HS-27A (cell line): ENCODE results near the gene GCSH.
A peak's percentile ranks its signal among the peaks of the same experiment; 100 is the strongest.

ENCODE experiments used
- DNase-seq: peaks from one replicate; pipeline ENCODE4 v3.0.0-alpha.2; 2012; ENCODE audit warnings: low read depth, missing footprints

GCSH gene

DNA sequence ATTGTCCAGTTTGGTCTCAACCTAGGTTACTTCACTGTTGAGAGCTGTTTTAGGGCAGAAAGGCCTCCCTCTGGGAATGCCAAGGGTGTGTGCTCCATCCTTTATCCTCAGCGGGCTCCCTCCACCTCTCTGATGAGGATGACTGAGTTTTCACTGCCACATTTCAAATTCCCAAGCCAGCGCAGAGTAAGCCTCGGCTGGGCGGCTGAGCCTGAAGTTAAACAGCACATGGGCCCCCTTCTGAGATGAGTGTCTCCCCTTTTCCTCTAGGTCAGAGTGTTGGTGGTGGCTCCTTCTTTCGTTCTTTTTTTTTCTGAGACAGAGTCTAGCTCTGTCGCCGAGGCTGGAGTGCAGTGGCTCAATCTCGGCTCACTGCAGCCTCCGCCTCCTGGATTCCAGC is 5.5 kb upstream of the GCSH start:
- no peak for DNase-seq

DNA sequence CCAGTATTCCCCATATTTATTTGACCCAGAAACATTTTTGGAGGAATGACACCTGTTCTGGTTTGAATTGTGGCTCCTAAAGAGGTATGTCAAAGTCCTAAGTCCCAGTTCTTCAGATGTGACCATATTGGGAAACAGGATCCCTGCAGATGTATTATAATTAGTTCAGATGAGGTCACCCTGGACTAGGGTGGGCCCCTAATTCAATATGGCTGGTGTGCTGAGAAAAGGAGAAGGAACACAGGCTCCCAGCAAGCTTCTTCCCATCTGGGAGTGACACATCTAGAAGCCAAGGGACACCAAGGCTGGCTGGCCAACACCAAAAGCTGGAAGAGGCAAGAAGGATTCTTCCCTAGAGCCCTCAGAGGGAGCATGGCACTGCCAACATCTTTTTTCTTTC is 3.8 kb upstream of the GCSH start:
- no peak for DNase-seq

DNA sequence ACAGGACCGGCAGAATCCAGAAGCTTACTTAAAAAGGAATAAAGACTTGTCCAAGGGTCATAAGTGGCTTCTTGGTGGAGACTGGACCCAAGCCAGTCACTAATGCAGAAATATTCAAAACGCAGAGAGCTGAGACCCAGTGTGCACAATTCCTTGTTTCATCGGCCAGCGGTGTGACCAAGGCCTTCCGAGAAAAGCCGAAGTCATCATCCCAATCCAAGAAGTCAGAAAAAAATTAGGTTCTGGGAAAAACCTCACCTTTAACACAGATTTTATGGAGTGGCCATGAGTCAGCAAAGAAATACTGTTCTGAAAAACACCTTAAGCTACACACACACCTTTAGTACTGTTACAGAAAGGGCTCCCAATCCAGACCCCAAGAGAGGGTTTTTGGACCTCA is 1.0 kb upstream of the GCSH start:
- no peak for DNase-seq

DNA sequence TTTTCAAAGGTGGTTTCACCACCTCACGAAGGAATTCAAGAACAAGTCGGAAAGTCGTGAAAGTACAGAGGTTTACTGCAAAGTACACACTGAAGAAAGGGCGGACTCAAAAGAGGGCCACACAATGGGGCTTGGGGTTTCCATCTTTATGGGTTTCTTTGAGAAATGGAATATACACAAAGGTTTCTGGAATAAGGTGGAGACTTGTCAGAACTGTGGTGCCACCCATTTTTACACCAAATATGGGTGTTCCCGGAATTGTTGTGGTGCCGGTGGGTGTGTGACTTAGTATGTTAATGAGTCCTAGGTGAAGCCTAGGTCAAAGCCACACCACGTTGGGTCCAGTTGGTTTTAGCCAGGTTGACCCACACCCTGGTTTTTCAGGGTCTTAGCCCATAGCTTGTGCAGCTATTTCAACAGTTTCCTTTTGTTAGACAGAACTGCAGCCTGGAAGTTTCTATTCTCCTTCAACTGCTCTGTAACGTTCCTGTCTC is 567 bp upstream of the GCSH start:
- no peak for DNase-seq

DNA sequence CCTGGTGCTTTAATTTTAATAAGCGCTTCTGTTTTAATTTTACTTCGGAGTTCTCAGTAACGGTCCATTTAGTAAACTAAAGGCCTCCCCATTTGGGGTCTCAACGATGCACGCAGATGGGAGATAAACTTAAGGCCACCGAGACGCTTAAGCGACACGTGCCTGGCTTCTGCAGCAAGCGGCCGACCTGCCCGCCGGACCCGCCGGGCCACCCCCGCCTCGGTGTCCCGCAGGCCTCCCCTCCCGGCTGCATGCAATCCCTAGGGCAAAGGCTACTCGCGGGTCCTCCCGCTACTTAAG is 592 bp downstream of the GCSH start:
- no peak for DNase-seq

DNA sequence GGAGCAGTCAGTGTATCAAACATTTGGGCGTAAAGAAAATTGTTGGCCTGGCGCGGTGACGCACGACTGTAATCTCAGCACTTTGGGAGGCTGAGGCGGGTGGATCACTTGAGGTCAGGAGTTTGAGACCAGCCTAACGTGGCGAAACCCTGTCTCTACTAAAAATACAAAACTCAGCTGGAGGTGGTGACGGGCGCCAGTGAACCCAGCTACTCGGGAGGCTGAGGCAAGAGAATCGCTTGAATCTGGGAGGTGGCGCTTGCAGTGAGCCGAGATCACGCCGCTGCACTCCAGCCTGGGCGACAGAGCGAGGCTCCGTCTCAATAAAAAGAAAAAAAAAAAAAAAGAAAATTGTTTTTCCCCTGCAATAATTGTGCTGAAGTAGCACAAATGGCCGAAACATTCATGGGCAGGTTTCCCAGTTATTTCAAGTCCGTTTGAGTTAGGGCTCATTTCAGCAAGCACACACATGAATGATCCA is 1.4 kb downstream of the GCSH start:
- no peak for DNase-seq

DNA sequence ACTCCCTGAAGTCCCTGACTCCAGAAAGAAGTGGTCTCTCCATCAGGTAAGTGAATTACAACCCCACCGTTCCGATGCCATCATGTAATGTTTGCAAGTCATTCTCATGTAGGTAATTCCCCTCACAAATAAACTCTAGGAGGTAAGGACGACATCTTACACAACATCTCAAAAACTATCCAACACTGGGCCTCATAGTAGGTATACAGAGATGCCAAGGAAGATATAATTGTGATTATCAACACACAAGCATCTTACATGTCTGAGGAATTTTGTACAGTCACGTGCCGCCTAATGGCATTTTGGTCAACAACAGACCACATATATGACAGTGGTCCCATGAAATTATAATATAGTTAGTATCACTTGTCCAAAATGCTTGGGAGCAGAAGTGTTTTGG is 7.4 kb downstream of the GCSH start:
- DNase-seq, result no peak

DNA sequence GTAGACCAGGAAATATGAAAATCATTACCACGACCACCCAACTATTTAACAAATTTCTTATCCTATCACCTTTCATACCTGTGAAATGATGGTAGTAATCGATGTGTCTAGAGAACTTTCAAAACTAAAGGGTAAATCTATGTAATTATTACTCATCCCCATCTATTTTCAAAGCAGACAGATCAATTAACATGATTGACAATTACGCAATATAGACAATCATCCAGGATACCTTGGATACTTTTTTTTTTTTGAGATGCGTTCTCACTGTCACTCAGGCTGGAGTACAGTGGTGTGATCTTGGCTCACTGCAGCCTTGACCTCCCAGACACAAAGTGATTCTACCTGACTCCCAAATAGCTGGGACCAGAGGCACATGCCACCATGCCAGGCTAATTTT is 15.2 kb downstream of the GCSH start:
- DNase-seq, result no peak

DNA sequence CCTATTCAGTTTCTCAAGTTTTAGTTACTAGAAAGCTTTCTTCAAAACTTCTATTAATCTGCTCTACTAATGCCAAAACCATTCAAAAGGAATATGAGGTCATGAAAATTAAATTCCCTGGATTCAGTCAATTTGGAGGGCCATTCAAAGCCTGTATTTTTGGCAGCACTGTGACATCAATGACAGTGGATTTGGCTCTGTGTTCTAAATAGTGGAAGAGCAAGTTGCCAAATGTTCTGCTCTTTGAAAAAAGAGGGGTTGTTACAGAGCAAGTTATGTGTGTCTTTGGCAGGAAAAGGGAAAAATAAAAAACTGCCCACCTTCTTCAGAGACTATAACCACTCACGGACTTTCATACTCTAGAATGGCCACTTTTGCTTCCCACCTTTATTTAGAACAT is 16.0 kb downstream of the GCSH start:
- DNase-seq, result no peak

DNA sequence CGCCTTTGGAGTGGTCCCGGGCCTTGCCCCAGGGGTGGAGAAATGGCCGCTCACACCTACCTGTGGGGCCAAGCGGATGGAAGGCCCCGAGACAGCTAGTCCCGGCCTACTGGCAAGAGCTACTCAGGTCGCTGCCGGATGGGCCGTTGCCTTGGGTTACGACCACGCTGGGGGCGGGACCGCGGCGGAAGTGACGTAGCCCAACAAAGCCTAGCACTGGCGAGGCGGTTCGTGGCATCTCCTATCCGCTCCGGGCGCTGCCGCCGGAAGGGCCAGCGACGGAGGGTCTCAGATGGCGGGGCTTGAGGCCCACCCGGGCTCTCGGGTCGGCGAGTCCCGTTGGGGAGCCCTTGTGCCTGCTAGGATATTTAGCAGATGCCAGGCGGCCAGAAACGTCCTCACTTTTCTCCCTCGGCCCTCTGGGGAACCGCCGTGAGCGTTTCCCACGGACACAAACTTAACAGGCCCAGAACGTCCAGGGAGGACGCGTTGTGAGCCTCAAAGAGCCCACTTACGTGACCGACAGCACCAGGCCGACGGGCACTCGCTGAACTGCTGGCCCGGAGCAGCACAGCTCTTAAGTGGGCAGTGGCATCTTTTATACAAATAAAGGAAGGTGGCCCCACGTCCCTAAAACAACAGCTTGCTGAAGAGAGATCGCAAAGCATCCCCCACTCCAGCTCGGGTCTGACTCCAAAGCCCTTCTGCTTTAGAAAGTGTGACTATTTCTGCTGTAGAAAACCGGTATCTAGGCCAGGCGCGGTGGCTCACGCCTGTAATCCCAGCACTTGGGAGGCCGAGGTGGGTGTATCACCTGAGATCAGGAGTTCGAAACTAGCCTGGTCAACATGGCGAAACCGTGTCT is 18.9 kb downstream of the GCSH start, which contains the start of gene C16orf46:
TSS of gene C16orf46 (minus strand) at position 163 of the 865 bp plus-strand sequence. CDS start 13,283 bp downstream, outside the sequence.
- peak; percentile 91 for DNase-seq

DNA sequence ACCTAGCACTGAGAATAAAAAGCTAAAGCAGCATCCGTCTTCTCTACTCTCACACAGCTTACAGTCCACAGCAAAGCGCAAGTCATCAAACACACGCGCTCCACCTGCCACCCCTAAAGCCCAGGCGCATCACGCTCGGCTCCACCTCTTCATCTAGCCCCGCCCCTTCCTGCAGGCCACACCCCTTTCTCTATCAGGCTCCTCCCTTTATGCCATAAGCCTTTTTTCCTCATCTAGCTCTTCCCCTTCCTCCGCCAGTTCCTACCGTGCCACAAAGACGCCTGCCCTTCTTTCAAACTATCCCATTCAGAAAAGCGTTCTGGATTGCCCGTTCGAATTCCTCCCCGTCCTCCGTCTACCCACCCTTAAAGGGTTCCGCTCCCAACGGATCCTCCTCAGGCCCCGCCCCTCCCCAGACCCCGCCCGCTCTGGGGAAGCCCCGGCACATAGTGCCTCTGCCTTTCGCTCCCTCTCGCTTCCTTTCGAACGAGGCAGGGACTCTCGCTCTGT is 19.6 kb downstream of the GCSH start:
- peak; percentile 86 for DNase-seq

DNA sequence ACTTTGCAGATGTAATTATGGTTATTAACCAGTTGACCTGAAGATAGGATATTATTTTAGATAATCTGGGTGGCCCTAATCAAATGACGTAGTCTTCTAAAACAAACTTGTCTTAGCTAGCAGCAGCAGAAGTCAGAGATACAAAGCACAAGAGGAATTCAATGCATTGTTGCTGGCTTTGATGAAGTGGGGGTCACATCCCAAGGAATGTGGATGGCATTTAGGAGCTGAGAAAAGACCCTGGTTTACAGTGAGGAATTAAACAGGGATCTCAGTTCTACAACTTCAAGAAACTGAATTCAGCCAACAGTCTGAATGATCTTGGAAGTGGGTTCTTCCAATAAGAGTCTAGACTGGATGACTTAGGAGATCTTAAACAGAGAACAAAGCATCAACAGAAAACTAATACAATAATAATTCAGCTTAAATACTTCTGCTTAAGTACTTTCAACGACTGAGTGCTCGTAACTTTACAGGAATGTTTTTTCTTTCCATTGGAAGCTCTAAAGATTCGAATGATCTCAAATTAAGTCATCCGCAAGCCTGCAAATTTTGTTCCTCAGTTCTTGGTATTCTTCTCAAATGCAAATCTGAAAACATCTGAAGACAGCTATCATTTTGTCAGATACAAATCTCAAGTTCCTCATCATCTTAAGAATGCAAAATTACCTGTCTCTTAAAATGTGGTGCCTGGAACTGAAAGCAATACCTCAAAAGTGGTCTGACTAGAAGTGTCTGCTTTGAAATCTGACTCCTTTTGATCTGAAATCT is 22.4 kb downstream of the GCSH start:
- no peak for DNase-seq

DNA sequence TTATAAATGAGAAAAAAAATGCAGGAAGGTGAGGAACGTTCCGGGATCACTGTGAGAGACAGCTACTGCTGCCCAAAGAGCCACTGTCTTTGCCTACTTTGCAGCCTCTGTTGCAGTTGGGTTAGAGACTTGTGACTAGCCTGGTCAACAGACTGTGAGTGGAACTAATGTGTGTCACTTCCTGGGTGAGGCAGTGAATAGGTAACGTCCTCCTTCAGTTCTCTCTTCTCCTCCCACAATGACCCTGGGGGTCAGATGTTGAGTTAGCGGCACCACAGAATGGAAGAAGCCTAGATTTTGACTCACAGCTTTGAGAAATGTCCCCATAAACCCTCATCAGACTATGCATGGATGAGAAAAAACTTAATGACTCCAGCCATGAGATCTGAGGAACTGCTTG is 24.4 kb downstream of the GCSH start:
- DNase-seq, result no peak

DNA sequence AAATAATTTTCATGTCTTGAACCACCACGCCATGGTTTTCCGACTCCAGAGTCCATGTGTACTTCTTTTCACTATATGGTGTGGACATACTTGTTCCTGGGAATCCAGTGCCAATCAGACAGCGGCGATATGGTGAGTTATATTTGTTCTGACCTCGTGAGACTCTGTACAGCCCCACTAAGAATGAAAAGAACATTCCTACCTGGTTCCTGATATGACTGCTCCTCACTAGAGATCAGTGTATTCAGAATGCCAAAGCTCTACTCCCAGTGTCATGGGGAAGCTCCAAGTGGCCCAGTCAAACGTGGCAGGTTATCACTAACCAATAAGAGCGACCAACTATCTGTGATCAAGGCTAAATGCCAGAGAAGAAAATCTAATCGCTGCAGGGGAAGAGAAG is 25.2 kb downstream of the GCSH start:
- DNase-seq, result no peak

DNA sequence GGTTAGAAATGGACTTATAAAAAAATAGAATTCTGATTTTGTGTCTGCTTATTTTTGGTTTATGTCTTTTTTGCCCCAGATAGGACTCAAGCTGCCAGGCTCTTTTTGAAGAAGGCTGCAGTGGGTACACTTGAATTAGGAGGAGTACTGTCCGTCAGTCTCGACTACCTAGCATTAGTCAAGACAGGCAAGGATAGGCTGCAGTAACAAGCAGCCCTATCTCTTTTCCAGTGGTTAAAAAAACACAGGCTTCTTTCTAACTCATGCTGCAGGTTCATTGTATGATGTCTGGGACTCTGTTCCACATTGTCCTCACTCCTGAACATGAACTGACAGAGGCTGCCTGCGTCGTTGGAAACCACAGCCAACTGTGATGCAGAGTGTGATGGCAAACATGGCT is 27.1 kb downstream of the GCSH start:
- DNase-seq, result no peak

DNA sequence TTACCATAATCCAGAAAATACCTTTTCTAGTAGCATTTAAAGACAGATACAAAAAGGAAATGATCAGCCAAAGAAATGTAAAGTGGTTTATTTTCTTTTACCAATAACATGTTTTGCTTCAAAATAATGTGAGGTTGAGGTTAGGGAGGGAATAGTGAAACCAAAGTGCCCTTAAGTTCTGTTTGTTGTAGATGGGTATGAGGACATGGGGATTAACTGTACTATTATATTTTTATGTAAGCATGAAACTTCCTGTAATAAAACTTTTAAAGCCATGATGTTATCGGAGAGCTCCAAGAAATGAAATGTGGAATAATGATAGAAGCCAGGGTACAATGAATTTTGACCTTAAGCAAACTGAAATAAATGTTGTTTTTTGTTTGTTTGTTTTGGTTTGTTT is 29.0 kb downstream of the GCSH start:
- DNase-seq, result no peak

DNA sequence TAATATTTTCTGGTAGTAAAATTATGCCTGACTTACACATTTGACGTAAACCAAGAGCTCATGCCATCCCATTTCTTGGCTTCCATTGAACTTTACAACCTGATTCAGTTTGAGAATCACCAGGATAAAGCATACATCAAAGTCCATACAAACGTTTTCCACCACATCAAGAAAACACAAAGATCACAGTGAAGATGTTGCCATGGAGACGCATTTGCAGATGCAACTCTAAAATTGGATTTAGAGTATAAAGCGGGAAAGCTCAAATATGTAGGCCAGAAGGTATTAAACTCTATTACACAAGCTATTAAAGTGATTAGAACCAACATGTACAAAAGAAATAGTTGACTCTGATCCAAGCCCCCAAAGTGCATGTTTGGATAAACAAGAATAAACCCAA is 29.5 kb downstream of the GCSH start:
- DNase-seq, result no peak

DNA sequence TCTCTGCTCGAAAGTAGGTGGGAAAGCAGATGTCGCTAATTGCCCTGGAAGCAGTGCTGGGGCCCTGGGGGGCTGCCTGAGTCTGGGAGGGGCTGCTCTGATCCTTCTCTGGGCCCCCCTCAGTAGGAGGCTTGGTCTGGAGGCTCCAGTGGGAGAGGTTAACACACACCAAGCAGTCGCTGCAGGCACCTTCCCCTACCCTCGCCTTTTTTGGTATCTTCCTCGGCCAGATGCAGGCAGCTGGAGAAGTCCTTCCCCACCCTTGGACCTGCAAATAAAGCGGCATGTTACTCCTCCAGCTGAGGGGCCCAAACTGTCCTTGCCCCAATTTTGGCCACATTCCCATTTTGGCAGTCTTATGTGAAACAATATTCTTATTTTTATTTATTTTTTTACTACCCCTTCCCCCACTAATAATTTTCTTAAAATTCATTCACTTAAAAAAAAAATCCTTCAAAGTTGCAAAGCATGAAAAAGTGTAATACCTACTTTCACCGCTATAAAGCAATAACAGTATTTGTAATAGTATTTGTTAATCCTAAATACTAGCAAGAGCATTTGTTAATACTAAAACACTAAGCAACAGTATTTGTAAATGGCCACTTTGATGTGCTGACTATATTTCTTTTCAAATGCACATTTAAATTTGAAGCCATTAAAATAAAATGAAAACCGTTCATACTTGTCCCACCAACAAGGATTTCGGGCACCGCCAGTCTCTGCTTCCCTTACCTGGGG is 34.2 kb downstream of the GCSH start:
- DNase-seq, result no peak

DNA sequence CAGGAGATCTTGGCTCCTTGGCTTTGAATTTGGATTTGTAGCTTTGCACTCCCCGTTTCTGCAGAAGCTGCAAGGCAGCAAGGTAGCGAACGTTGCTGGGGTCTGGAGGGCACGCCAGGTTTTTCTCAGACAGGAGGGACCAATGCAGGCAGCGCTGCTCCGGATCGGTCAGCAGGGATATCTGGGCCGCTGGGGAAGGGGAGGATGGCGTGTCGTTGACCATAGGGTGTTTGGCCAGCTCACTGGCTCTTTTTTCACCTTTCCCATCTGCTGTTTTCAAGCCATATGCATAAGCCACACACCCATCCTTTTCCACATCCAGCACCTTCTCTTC is 34.9 kb downstream of the GCSH start:
- no peak for DNase-seq

DNA sequence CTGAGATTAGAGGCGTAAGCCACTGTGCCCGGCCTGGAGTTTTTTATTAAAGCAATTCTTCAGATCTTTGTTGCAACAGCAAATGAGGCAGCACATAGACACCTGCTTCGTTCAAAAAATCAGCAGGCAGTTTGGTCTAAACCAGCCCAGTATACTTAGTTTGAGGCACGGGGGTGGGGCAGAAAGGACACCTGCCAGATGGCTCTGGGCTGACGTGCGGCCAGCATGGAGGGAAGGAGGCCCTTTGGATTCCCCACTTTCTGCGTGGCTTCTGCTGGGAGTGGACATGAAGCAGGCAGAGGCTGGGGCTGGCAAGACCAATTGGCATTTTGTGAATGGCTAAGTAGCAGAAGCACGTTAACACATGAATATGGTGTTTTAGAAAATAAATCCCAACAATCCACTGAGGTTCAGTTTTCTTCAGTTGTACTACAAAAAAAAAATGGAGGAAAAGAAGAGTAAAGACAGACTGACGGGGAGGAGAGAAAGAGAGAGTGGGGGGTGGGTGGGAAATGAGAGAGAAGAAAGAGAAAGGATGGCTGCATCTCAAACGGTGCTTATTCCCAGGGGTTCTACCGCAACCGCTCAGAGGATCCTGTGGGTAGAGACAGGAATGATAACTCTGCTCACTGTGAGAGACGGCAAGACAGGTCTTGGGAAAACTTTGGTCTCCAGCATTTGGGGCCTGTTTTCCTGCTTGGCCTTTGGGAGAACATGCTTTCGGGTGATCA is 35.5 kb downstream of the GCSH start:
- no peak for DNase-seq

DNA sequence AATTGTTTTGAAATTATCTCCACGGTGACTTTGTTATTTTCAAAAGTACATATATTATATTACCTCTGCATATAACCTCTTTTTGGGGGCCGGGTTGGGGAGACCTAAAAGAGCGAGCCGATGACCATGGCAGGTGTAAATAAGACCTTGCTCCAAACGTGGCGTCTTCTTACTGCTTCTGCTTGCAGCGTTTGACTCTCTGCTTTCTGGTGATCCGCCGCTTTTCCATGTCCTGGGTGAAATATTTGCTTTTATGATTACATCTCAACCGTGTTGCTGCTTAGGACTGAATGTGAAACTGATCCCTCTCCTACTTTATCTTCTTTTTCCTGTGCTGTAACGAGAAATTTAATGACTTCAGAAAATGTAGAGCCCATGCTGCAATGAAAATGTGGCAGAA is 42.4 kb downstream of the GCSH start:
- no peak for DNase-seq

DNA sequence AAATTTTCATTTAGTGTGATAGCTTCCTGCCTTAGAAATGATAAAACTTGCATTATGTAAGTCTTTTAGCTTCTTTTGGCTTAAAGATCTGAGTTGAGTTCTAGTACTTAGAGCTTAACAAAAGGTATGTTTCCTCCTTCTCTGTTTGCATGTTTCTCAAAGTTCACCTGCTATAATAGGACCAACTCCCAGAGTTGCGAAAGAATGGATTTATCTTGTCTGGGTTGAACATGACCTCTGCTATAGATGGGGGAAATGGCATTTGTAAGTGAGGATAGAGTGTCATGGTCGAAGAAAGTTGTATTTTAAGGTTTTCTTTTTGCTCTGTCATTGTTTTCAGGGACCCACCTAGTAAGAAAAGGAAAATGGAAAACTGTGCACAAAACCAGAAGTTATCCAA is 53.4 kb downstream of the GCSH start:
- DNase-seq, result no peak
